DMS53 treated with DMSO at 0.1 percent for 48 hours (cell line): Measurements from ENCODE around the gene ACBD6.

ENCODE experiments used
- DNase-seq: peaks from one replicate; lab custom pipeline; 2025; ENCODE audit not compliant: unreplicated experiment; lab: John Stamatoyannopoulos, UW

ACBD6 gene

DNA sequence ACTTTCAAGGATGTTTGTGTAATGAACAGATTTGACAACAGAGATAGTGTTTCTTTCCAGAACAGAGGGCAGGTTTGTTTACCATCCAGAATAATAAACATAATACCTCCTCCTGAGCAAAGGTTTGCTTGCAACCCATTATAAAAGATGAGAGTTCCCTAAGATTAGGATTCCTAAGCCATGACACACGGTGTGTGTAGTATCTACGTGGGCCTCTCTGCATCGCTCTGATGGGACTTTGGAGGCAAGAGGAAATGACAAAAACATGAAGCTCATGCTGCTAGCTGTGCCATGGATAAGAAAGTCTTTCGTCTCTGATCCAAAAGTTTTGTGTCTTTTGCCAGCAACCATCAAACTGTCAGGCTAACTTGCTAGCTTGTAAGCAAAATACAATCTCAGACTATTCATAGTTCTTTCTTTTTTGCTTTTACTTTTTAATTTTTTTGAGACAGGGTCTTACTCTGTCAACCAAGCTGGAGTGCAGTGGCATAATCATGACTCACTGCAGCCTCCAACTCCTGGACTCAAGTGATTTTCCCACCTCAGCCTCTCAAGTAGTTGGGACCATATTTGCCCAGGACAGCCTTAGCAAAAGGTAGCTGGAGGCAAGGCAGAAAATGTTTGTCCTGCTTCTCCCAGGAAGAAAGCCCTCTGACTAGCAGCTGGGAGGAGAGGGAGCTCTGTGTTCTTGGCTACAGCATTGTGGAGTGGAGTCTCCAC is 191.2 kb downstream of the ACBD6 start:
- no peak for DNase-seq

DNA sequence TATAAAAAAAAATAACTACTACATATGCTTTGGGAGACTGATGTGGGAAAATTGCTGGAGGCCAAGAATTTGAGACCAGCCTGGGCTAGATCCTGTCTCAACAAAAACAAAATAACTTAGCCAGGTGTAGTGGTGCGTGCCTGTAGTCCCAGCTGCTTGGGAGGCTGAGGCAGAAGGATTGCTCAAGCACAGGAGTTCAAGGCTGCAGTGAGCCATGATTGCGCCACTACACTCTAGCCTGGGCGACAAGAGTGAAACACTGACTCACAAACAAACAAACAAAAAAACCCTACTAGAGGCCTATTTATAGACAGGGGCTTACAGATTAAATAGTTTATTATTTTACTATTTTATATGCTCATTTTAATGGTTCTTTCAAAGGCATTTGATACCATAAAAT is 192.3 kb downstream of the ACBD6 start:
- DNase-seq: no peak

DNA sequence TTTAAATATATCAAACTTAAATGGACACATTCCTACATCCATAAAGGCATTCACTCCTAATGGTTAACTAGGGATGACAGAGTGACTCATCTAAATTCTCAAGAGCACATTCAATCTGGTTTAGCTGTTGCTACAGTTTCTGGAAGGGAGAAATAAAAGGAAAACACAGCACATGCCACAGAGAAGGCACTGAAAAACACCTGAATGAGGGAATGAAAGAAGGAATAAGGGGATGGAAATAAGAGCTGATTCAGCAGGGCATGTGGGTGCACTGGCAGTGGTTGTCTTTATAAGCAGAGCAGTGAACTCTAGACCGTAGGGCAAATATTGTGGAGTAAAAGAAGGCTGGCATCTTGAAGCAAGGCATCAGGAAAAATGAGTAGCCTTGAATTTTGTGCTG is 193.0 kb downstream of the ACBD6 start:
- no peak for DNase-seq

DNA sequence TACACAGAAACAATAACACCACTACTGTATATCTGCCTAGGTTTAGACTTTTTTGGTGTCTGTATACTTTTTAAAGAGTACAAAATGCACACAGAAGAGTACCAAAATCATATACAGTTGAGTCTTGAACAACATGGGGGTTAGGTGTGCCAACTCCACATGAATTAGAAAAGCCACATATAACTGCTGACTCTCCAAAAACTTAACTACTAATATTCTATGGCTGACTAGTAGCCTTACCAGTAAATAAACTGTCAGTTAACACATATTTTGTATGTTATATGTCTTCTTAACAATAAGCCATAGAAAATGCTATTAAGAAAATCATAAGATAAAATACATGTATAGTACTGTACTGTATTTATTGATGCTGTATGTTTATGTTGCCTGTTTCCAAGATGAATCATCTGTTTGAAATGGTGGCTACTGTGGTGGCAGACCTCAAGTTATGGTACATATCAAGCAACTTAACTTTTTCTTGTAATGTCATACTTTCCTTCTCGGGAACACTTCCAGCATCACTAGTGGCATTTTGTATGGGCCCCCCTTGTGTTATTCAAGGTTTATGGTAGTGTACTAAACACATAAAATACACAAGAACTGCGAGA is 201.1 kb downstream of the ACBD6 start:
- DNase-seq: no peak

DNA sequence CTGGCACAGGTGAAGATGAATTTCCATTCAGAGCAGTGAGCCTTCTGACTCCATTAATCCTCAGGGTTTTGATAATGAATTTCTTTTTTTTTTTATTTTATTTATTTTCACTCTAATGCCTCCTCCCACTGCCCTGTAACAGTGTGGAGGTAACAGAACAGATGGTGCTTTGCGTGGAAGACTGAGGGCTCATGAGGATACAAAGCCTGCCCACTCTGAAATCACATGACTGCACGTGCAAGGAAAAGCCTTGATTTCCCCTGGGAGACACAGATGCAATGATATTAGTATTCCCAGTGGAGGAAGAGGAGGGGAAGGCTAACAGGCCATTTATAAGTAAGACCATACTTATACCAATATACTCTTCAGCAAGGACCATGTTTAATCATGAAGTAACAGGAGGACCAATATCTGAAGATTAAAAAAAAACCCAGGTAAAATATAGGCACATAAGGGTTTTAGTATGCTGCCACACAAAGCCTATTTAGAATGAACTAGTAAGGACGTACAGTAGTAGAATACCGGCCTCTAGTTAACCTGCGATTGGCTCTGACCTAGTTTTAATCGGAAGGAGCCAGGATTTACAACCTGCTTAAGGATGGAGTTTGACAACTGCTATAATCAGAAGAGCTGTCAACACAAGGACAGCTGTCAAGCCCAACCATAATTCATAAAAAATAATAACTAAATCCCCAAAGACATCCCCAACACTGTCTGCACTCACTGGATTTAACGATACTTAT is 202.7 kb downstream of the ACBD6 start:
- DNase-seq: no peak

DNA sequence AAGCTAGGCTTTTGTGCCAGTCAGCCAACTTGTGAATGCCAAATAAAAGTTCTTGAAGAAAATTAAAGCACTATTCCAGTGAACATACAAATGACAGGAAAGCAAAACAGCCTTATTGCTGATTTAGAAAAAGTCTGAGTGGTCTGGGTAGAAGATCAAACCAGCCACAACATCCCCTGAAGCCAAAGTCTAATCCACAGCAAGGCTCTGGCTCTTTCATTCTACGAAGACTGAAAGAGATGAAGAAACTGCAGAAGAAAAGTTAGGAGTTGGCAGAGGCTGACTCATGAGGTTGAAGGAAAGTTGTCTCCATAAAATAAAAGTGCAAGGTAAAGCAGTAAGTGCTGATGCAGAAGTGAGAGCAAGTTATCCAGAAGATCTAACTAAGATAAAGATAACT is 206.4 kb downstream of the ACBD6 start:
- no peak for DNase-seq

DNA sequence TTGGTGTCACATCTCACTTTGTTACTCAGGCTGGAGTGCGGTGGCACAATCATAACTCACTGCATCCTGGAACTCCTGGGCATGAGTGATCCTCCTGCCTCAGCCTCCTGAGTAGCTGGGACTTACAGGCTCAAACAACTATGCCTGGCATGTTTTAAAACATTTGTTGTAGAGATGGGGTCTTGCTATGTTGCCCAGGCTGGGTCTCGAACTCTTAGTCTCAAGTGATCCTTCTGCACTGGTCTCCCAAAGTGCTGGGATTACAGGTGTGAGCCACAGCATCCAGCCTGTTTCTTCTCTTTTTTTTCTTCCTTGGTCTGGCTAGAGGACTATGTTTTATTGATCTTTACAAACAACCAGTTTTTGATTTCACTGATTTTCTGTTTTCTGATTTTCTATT is 207.7 kb downstream of the ACBD6 start:
- DNase-seq: no peak

DNA sequence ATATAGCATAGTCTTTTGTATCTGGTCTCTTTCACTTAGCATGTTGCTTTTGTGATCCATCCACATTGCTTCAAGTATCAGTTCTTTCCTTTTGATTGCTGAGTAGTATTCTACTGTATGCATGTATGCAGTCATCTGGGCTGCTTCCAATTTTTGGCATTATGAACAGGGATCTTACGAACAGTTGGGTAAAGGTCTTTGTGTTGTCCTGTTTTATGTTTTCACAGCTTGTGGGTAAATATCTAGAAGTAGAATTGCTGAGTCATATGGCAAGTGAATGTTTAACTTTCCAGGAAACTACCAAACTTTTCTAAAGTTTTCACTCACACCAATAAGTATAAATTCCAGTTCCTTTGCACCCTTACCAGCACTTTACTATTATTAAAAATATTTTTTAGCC is 211.4 kb downstream of the ACBD6 start:
- no peak for DNase-seq

DNA sequence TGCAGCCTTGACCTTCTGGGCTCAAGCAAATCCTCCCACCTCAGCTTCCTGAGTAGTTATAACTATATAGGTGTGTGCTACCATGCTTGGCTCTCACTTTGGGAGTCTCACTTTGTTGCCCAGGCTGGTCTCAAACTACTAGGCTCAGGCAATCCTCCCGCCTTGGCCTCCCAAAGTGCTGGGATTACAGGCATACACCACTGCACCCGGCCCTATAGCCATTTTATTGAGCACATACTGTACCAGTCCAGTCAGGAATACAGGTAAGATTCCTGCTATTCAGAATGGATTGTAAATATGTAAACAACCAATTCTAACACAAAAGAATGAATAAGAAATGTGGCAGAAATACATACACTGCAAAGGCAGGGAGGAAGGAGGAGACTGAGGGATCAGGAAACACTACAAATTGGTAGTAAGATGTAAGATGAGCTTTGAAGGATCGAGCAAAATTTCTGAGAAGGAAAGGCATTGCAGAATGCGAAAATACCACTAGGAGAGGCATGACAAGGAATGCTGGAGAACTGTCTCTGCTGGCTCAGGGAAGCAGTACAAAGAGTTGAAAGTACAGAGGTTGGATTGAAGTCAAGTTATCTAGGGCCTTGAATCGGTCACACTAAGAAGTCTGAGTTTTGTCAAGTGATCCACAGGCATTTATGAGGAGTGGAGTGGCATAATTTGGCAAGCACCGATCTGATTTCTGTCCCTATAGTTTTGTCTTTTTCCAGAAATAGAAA is 211.9 kb downstream of the ACBD6 start:
- DNase-seq: no peak

DNA sequence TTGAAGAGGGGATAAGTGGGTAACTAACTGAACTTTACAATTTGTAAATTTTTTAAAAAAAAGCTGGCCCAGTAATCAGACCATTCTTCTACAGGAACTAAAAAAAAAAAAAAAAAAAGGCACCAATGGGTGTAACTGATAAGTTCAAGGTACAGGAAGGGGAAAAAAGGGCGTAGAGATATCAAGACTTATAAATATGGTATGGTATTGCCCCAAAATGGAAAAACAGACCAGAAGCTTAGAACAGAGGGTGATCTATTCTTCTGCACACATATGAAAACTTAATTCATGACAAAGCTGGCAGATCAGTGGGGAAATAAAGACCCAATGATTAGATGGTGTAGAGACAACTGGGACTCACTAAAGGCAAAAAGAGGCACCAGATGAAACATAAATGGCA is 213.4 kb downstream of the ACBD6 start:
- DNase-seq: no peak

DNA sequence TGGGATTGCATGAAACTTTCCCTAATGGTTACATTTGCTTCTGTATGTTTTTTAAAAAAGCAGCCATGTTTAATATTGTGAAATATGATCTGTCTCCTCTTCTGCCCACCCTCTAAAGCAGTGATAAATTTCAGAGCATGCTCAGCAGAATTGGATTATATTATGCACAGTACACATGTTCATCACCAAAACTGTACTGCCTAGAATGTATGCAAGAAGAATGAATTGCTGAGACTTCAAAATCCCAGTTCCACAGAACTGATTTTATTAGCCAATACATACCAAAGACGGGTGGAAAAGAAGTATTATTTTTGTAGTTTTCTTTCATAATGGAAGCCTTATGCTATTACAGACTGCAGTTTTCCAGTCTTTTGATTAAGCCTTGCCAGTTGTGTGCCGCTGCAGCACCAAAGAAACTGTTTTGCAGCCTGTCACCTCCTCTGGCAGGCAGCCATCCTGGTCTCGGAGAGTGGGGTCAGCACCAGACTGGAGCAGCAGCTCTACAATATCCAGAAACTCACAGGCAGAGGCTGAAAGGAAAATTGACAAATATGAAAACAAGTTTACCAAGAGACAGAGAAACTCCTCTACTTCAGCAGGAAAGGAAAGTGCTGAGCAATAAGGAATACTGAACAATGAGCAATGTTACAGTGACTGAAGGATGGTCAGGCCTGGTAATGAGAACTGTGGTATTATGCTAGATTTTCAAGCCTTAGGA is 214.2 kb downstream of the ACBD6 start:
- DNase-seq: no peak

DNA sequence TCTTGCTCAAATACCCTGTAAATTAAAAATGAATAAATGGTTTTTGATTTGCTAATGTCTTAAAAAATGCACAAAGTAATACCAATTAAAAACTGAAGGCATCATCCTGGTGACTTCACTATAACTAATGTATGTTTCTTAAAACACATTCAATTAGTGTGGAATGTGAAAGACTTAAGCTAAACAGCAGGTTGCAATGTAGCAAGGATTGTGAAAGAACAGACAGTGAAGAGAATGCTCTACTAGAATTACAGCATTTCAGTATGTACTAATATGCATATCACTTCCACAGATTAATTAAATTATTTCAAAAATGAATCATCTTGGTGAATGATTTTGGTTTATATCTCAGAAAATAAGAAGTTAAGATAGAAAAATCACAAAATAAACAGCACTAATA is 216.0 kb downstream of the ACBD6 start:
- DNase-seq: no peak

DNA sequence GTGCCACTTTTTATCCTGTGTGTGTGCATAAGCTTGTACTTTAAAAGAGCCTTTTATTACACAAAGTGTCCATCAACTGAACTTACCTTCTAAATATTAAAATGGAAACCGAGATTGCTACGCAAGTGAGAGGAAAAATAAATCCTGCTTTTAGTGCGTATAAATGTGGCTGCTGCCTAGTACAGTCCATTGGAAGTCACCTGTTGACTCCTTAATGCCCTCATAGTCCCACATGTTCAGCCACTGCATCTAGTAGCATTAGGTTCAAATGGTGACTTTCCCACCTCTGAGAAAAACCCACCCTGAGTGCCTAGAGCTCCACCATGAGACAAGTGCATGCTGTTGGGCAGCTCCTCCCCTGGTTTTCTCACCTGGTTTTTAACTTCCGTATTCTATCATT is 219.3 kb downstream of the ACBD6 start:
- no peak for DNase-seq

DNA sequence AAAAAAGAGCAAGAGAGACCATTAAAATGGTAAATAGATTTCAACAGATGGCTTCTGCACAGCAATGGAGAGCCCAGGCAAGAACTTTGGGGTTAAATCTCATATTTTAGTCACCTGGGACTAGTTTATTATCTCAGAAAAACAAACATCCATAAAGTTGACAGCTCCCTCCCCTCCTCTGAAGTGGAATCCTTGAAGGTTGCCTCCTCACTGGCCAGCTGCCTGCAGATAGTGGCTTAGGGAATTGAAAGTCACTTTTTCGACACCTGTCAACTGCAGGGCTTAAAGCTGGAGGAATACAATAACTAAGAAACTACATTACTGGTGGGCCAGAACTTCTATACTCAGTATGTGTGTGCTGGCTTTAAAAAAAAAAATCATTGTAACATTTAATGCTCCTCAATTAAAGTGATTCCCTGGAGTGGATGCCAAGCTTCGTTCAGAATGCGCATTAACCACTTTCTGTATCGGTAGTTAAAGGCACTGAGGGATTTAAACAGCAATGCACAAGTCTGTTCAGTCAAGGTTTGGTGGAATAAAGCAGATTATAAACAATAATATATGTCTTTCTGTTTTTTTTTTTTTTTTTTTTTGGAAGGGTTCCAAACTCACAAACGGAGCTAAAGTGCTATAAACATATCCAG is 219.9 kb downstream of the ACBD6 start:
- DNase-seq: no peak

DNA sequence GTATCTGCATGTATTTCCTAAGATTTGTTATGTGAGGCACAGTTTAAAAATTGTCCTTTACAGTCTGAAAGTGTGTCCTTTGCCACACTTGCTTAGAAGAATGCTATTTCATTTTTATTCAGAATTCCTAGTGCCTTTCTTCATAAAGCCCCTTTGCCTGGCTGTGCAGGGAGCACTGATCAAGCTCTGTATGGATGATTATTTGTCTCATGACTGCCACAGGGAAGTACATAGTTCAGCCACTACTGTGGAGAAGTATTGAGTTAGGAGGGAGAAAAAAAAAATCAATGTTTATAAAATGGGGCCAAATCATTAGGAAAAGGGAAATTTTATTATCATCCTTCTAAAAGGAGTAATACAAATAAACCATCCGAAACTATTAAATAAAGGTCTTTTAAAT is 220.9 kb downstream of the ACBD6 start:
- no peak for DNase-seq

DNA sequence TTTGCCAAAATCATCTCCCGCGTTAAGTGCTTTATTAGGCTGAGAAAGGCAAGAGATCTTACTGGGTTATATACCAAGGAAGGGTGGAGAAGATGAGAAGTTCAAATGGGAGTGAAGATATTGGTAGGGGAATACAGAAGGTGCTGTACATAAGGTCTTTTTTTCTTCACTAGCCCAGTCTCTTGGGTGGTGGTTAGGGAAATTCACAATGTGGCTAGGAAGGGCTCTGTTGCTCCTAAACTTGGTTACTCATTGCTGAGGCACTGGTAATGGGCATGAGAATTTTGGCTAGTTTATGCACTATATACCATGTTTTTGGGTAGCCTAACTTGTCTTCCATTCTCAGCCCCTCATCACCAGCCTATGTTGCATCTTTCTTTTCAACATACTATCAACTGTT is 221.8 kb downstream of the ACBD6 start:
- DNase-seq: no peak

DNA sequence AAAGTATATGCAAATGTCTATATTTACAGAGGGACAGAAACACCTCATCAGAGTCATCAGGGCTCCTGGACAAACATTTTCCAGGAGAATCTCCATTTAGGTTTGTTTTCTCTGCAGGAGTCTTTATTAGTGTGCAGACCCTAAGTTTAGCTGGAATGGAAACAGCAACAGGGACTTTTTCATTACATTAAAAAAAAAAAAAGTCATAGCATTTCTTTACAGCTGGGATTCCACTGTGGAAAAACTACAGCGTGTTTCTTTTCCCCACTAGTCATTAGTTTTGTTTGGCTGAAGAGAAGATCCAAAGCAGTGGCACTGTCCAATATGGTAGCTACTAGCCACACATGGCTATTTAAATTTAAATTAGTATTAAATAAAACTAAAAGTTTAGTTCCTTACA is 222.7 kb downstream of the ACBD6 start:
- DNase-seq: no peak

DNA sequence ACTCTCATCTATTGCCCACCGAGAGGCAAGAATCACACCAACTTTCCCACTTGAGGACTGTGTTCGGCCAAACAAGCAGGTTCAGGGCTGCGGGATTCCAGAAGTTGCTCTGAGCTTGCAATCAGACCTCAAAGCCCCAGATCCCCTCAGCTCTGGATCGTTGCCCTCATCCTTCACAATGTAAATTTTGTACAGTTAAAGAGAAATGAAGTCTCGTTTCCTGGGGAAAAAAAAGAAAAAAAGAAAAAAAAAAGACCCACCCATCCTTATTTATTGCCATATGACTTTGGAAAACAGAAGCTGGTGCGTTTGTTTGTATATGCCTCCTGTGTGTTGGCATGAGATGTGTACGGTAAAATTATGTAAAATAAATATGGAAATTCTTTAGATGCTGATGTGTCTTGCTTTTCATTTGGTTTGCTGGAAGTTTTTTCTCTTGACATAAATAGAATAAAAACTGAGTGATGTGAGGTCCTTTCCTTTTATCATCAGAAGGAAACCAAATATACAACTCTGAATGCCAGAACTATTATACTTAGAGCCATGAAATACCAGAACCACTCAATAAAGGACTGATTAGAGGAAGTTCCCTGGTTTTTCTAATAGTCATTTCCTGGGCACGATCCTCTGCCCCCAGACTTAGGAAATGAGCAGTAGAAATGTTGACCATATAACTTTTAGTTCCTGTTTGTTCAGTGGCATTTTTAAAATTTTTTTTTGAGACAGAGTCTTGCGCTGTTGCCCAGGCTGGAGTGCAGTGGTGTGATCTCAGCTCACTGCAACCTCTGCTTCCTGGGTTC is 223.6 kb downstream of the ACBD6 start:
- no peak for DNase-seq

DNA sequence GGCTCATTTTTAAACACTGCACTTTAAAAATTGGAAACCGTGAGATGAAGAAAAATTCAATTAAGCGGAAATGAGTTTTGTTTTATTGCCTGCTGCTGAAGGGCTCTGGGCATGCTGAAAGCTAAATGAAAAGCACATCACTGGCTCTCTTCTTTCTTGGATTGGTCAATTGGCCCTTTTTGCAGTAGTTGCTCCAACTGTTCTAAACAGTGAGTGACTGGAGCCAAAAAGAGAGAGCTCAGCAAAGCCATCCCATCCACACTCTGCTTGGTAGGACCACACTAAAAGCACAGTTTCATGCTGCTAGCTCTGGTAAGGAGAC is 224.2 kb downstream of the ACBD6 start:
- no peak for DNase-seq
